HCT116 (cell line): Measurements from ENCODE around the gene SP100.

Experiments
- ATF3 ChIP-seq: IDR thresholded peaks from 2 replicates; pipeline ENCODE4 v1.6.1; 2012
- CTCF ChIP-seq, 3 experiments: fragments of 200-600 bp in 1 of 3; sonication (generic) in 1 of 3; IDR thresholded peaks in 2 of 3; conservative IDR thresholded peaks in 1 of 3; 2 replicates each; pipeline ENCODE4 v1.5.1; 2012 to 2017; ENCODE audit warnings: low read depth in 2 of 3, low read length in 2 of 3, antibody characterized with exemption in 1 of 3, borderline replicate concordance in 1 of 3, control low read depth in 1 of 3, mild to moderate bottlenecking in 1 of 3, mixed read lengths in 1 of 3, mixed run types in 1 of 3, moderate library complexity in 1 of 3; ENCODE audit not compliant: insufficient read depth in 1 of 3
- EZH2phosphoT487 ChIP-seq: fragments of 200-600 bp; IDR thresholded peaks from 2 replicates; pipeline ENCODE4 v1.6.1; 2018; ENCODE audit warnings: antibody characterized with exemption, borderline replicate concordance
- POLR2A ChIP-seq: IDR thresholded peaks from 2 replicates; pipeline ENCODE4 v1.7.0; 2011; ENCODE audit warnings: borderline replicate concordance; ENCODE audit not compliant: insufficient read depth, insufficient read length; ENCODE audit errors: extremely low read depth
- SP1 ChIP-seq: IDR thresholded peaks from 2 replicates; pipeline ENCODE4 v1.6.1; 2012; ENCODE audit warnings: low read depth
- ZBTB33 ChIP-seq: IDR thresholded peaks from 2 replicates; pipeline ENCODE4 v1.6.1; 2011; ENCODE audit warnings: mild to moderate bottlenecking, low read length, moderate library complexity; ENCODE audit not compliant: insufficient replicate concordance; ENCODE audit errors: extremely low read depth
- ZFX ChIP-seq: fragments of 450-650 bp; IDR thresholded peaks from 2 replicates; pipeline ENCODE4 v1.6.1; 2017

GRCh38 chr2:230498506-230499107 is 82.6 kb downstream of the SP100 start:
- TF ChIP-seq CTCF (IDR thresholded peaks at IDR 0.05 in 2 of 3, conservative IDR thresholded peaks at IDR 0.05 in 1 of 3; ENCODE audit: borderline replicate concordance in 1 of 3, insufficient read depth in 1 of 3, low read depth in 2 of 3, low read length in 2 of 3) (no peak), ZBTB33 (no peak), ZFX (no peak), SP1 (no peak), ATF3 (no peak), POLR2A (no peak), EZH2phosphoT487 (no peak)
